Hypothalamus (tissue), 51 donors: ENCODE measurements around the gene KMT2C.
"Not testable (repeated sequence)": the region's sequence is repeated elsewhere in the genome, so short reads cannot be mapped to it uniquely, and the experiment has no call there.

Source experiments
- DNase-seq, 51 donors: peaks; one replicate each; lab custom pipeline; 2025; lab: John Stamatoyannopoulos, UW

Gene KMT2C

DNA sequence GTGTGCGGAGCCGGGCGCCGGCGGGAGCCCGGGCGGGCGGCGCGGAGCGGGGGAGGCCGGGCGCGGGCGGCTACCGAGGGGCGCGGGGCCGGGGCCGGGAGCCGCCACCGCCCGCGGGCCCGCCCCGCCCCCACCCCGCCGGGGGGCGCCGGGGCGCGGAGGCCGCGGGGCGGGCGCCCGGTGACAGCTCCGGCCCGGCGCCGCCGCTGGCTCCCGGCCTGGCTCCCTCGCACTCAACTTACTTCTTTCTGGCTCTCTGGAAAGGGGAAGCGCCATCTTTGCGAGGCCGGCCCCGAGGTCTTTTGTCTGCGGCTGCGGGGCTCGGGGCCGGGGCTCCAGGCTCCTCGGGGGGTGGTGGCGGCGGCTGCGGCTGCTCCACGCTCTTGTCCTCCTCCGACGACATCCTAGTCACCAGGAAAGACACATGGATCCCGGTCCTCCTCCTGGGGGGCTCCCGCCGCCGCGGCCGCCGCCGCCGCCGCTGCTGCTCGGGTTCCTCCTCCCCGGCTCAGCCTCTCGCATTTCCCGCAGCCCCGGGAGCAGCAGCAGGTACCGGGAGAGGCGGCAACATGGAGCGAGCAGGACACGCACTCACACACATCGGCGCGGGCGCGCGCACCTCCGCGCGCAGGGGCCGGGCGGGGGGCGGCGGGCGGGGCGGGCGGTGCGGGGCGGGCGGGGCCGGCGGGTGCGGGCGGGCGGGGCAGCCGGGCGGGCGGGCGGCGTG is at the start of gene KMT2C:
TSS of gene KMT2C (minus strand) at position 620 of the 727 bp plus-strand sequence. CDS start at position 403, 217 bp downstream.
- DNase-seq, result peak in 42 of 51 donors; percentile 9 to 67 (median 39)

GRCh38 chr7:152481082-152481481 is 45.3 kb upstream of the KMT2C start:
- no peak for DNase-seq

GRCh38 chr7:152480664-152481063 is 44.9 kb upstream of the KMT2C start:
- no peak for DNase-seq

DNA sequence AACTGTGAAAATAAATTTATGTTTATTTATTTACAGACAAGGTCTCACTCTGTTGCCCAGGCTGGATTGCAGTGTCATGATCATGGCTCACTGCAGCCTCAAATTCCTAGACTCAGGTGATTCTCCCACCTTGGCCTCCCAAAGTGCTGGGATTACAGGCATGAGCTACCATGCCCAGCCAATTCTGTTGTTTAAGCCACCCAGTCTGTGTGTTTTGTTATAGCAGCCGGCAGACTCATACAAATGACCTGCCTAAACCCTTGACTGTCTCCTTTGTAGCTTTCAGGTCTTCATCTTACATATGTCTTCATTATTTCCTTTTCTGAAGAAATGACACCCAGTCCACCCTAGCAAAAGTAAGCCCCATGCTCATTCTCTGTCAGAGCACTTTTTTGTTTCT is 43.8 kb upstream of the KMT2C start:
- DNase-seq, result no peak

DNA sequence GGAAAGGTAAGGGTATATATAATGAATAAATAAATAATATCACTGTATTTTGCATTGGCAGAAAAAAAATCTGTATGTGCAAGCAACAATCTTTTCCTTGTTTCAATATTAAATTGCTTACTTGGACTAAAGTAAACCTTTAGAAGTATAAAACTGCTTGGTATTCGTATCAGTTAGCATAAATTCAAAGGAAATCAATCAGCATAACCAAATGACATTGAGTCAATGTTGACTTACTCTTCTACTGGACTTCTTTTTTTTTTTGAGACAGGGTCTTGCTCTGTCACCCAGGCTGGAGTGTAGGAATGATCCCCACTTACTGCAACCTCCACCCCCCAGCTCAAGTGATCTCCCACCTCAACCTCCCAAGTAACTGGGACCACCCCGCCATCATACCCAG is 42.3 kb upstream of the KMT2C start:
- no peak for DNase-seq

- no peak for DNase-seq
Measured at GRCh38 chr7:152477079-152477478, 41.3 kb upstream of the KMT2C start.

DNA sequence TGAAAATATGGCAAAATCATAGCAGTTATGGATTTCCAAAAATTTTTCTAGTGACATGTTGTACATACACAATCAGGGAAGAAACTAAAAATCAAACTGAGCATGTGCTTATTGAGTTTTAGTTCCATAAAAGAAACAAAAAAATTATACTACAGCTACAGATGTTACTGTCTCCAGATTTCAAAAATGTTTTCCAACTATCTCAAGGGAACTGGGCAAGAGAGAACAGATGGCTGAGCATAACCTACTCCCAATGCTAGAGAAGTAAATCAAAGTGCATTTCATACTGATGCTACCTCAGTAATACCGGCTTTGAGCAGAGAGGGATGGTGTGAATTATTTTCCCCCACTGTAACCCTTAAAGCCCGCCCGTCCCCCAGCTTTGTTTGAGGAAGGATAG is 40.7 kb upstream of the KMT2C start:
- DNase-seq, result no peak

- DNase-seq, result not testable (repeated sequence)
Measured at GRCh38 chr7:152471023-152471620, 35.3 kb upstream of the KMT2C start.

DNA sequence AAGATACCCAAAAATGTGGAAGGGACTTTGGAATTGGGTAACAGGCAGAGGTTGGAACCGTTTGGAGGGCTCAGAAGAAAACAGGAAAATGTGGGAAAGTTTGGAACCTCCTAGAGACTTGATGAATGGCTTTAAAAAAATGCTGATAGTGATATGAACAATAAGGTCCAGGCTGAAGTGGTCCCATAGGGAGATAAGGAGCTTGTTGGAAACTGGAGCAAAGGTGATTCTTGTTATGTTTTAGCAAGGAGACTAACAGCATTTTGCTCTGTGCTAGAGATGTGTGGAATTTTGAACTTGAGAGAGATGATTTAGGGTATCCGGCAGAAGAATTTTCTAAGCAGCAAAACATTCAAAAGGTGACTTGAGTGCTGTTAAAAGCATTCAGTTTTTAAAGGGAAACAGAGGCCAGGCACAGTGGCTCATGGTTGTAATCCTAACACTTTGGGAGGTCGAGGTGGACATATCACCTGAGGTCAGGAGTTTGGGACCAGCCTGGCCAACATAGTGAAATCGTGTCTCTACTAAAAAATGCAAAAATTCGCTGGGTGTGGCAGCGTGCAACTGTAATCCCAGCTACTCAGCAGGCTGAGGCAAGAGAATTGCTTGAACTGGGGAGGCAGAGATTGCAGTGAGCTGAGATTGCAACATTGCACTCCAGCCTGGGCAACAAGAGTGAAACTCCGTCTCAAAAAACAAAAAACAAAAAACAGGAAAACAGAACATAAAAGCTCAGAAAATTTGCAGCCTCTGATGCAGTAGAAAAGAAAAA is 34.6 kb upstream of the KMT2C start:
- DNase-seq, result not testable (repeated sequence)

DNA sequence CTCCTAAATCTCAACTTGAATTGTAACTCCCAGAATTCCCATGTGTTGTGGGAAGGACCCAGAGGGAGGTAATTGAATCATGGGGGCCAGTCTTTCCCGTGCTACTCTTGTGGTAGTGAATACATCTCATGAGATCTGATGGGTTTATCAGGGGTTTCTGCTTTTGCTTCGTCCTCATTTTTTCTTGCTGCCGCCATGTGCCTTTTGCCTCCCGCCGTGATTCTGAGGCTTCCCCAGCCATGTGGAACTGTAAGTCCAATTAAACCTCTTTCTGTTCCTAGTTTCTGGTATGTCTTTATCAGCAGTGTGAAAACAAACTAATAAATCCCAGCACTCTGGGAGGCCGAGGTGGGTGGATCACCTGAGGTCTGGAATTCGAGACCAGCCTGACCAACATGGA is 33.8 kb upstream of the KMT2C start:
- DNase-seq, result not testable (repeated sequence)

DNA sequence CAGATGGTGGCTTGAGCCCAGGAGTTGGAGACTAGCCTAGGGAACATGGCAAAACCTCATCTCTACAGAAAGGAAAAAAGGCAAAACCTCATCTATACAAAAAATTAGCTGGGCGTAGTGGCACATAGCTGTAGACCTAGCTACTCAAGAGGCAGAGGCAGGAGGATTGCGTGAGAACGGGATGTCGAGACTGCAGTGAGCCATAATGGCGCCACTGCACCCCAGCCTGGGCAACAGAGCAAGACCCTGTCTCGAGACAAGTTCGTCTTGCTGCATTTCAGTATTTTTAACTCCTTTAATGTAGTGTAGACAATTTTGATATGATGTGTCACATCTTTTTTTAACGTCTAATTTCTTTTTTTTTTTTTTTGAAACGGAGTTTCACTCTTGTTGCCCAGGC is 31.4 kb upstream of the KMT2C start:
- no peak for DNase-seq

GRCh38 chr7:152465119-152465387 is 29.2 kb upstream of the KMT2C start:
- DNase-seq, result no peak

- peak in 48 of 51 donors; percentile 38 to 90 (median 70) for DNase-seq
Measured at GRCh38 chr7:152464312-152465118, 28.7 kb upstream of the KMT2C start.

GRCh38 chr7:152463709-152464311 is 28.0 kb upstream of the KMT2C start:
- peak; percentile 95 to 100 (median 100) for DNase-seq

DNA sequence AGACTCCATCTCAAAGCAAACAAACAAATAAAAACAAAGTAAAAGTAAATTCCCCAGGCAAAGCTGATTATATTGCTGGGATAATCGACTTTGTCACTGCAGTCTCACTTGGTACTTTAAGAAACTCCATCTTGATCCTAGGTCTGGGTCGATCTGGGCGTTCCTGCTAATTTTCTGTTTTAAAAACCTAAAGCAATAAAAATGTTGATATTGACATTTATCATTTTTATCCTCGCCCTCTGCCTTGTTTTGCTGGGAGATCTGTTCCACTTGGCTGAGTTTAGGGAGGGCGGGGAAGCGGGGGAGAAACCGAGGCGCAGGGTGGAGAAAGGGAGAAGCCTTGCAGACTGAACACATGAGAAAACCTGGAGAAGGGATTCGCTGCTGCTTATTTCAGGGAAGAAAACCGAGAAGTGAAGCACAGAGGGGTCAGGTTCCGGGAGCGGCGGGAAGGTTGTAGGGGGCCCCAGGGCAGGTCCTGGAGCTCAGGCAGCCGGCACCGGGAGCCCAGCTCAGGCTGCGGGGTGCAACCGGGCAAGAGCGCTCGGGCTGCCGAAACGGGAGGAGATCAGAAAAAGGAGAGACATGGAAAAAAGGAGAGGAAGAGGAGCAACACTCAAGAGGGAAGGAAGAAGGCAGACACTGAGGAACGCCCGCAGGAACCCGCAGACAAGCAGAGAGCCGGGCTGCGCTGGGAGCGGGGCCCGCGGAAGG is 27.3 kb upstream of the KMT2C start:
- DNase-seq, result peak in 8 of 51 donors; percentile 51 to 91 (median 67)

GRCh38 chr7:152459724-152460251 is 24.0 kb upstream of the KMT2C start:
- peak in 7 of 51 donors; percentile 2 to 25 (median 13) for DNase-seq

- DNase-seq, result no peak
Measured at GRCh38 chr7:152451356-152451755, 15.6 kb upstream of the KMT2C start.

DNA sequence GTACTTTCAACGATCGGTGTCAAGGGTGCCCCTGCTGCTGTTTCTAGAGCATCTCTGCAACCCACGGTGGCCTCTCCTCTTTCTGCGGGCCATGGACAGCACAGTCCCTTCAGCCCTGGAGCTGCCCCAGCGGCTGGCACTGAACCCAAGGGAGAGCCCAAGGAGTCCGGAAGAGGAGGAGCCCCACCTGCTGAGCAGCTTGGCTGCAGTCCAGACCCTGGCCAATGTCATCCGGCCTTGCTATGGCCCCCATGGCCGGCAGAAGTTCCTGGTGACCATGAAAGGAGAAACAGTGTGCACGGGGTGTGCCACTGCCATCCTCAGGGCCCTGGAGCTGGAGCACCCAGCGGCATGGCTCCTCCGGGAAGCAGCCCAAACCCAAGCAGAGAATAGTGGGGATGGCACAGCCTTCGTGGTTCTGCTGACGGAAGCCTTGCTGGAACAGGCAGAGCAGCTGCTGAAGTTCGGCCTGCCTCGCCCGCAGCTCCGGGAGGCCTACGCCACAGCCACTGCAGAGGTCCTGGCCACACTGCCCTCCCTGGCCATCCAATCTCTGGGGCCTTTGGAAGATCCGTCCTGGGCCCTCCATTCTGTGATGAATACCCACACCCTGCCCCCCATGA is 9.7 kb upstream of the KMT2C start:
- not testable (repeated sequence) for DNase-seq

DNA sequence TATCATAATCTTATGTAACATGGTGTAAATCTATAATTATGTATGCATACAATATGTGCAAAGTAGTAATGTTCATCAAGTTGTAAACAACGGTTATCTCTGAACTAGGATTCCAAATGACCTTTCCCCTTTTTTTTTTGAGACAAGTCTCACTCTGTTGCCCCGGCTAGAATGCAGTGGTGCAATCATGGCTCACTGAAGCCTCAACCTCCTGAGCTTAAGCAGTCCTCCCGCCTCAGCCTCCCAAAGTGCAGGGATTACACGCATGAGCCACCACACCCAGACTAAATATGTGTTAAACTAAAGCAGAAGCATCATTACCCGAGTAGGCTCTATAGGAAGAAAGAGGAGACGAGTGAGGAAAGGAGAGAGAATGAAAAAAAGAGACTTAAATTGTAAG is 7.8 kb upstream of the KMT2C start:
- DNase-seq, result no peak
